SH-SY5Y (cell line): Measurements from ENCODE around the gene RPL38.

Experiments
- GATA2 ChIP-seq: IDR thresholded peaks from 2 replicates; pipeline ENCODE4 v1.6.1; 2011; ENCODE audit warnings: mild to moderate bottlenecking, low read depth, low read length
- GATA3 ChIP-seq: IDR thresholded peaks from 2 replicates; pipeline ENCODE4 v1.6.1; 2011; ENCODE audit warnings: low read depth, mild to moderate bottlenecking, low read length, moderate library complexity

- no peak for TF ChIP-seq GATA2
- TF ChIP-seq GATA3 = no peak
Observed at GRCh38 chr17:74241847-74242246, 38.4 kb downstream of the RPL38 start.
